ENCODE data around the gene LY6G5B. TPM values are rescaled to one million over a fixed set of nuclear protein-coding genes. Genes with fewer than 3 reads are reported as not detected.

The LY6G5B gene
- total RNA-seq, 6 donors from 2014 or later = 6.7 to 22.0 (median 12.3) TPM

- Histone ChIP-seq H3K36me3 (peaks cover 42 to 48% (median 45%) of the 10 kb centered on the region in 4 donors), H3K27me3 (no peaks in the 10 kb centered on the region), H3K9me3 (no peaks in the 10 kb centered on the region), H3K4me1 (peaks cover 15 to 27% (median 18%) of the 10 kb centered on the region in 4 donors), H3K27ac (peak overlapping the region in 3 of 4 donors; percentile 97 to 100 (median 97)), H3K4me3 (peak overlapping the region in 1 of 4 donors; percentile 82)
- 47 to 77% methylated on average over 10 of the region's 10 CpGs for WGBS, 2 donors
- ATAC-seq (ENCODE audit: low FRiP score in 2 of 2) (no peak), DNase-seq (peak in 1 of 2 donors; percentile 57)
- TF ChIP-seq EP300 (IDR thresholded peaks at IDR 0.05) = no peak
- no peak for TF ChIP-seq POLR2AphosphoS5 (IDR thresholded peaks at IDR 0.05)
- TF ChIP-seq CTCF (IDR thresholded peaks at IDR 0.05) = no peak
- no peak for TF ChIP-seq POLR2A (IDR thresholded peaks at IDR 0.05)
Observed at GRCh38 chr6:31622684-31623091, 47.1 kb upstream of the LY6G5B start.

- 88 to 90% methylated on average over 9 to 10 of the region's 10 CpGs for WGBS, 2 donors
- Histone ChIP-seq H3K9me3 (no peaks in the 10 kb centered on the region), H3K4me3 (no peak overlapping the region), H3K27ac (no peak overlapping the region), H3K36me3 (peaks cover 50 to 62% (median 59%) of the 10 kb centered on the region in 4 donors), H3K4me1 (peaks cover 15 to 27% (median 18%) of the 10 kb centered on the region in 4 donors), H3K27me3 (no peaks in the 10 kb centered on the region)
- TF ChIP-seq CTCF (IDR thresholded peaks at IDR 0.05) (no peak), EP300 (IDR thresholded peaks at IDR 0.05) (no peak), POLR2AphosphoS5 (IDR thresholded peaks at IDR 0.05) (no peak), POLR2A (IDR thresholded peaks at IDR 0.05) (no peak)
- DNase-seq (peak in 1 of 2 donors; percentile 55), ATAC-seq (ENCODE audit: low FRiP score in 2 of 2) (no peak)
Observed at GRCh38 chr6:31624070-31624469, 45.7 kb upstream of the LY6G5B start.

GRCh38 chr6:31626952-31627351 lies 42.8 kb upstream of the LY6G5B start:
- 89 to 96% methylated on average over 8 to 10 of the region's 10 CpGs for WGBS, 2 donors
- Histone ChIP-seq H3K27me3 (no peaks in the 10 kb centered on the region), H3K4me3 (no peak overlapping the region), H3K4me1 (peaks cover 7 to 12% (median 11%) of the 10 kb centered on the region in 4 donors), H3K27ac (no peak overlapping the region), H3K36me3 (peaks cover 70 to 91% (median 87%) of the 10 kb centered on the region in 4 donors), H3K9me3 (no peaks in the 10 kb centered on the region)
- ATAC-seq (ENCODE audit: low FRiP score in 2 of 2) (no peak), DNase-seq (peak in 1 of 2 donors; percentile 50)
- TF ChIP-seq CTCF (IDR thresholded peaks at IDR 0.05) (no peak), POLR2AphosphoS5 (IDR thresholded peaks at IDR 0.05) (no peak), POLR2A (IDR thresholded peaks at IDR 0.05) (no peak), EP300 (IDR thresholded peaks at IDR 0.05) (no peak)

- no peaks in the 10 kb centered on the region for H3K27me3 ChIP-seq
- H3K36me3 ChIP-seq = peaks cover 70 to 99% (median 95%) of the 10 kb centered on the region in 4 donors
- DNase-seq = peak in 1 of 2 donors; percentile 72
- H3K27ac ChIP-seq = no peak overlapping the region
- WGBS, 2 donors = 95 to 98% methylated on average over 18 of the region's 19 CpGs
- no peak overlapping the region for H3K4me3 ChIP-seq
- H3K9me3 ChIP-seq = no peaks in the 10 kb centered on the region
- H3K4me1 ChIP-seq = peaks cover 0 to 4% (median 2%) of the 10 kb centered on the region in 4 donors
- TF ChIP-seq CTCF (IDR thresholded peaks at IDR 0.05) (no peak), EP300 (IDR thresholded peaks at IDR 0.05) (no peak), POLR2AphosphoS5 (IDR thresholded peaks at IDR 0.05) (no peak), POLR2A (IDR thresholded peaks at IDR 0.05) (no peak)
- ATAC-seq (ENCODE audit: low FRiP score in 2 of 2) = no peak
Observed at GRCh38 chr6:31627690-31628287, 42.0 kb upstream of the LY6G5B start.

GRCh38 chr6:31629014-31629413 lies 40.8 kb upstream of the LY6G5B start:
- H3K36me3 ChIP-seq = peaks cover 71 to 100% (median 100%) of the 10 kb centered on the region in 4 donors
- H3K4me1 ChIP-seq = no peaks in the 10 kb centered on the region
- H3K4me3 ChIP-seq = no peak overlapping the region
- ATAC-seq (ENCODE audit: low FRiP score in 2 of 2) (no peak), DNase-seq (no peak)
- no peak for TF ChIP-seq POLR2A (IDR thresholded peaks at IDR 0.05)
- no peak for TF ChIP-seq CTCF (IDR thresholded peaks at IDR 0.05)
- no peak for TF ChIP-seq EP300 (IDR thresholded peaks at IDR 0.05)
- TF ChIP-seq POLR2AphosphoS5 (IDR thresholded peaks at IDR 0.05) = no peak
- WGBS, 2 donors = 88 to 93% methylated on average over 7 of the region's 7 CpGs
- no peaks in the 10 kb centered on the region for H3K27me3 ChIP-seq
- H3K27ac ChIP-seq = no peak overlapping the region
- H3K9me3 ChIP-seq = no peaks in the 10 kb centered on the region

All from upper lobe of left lung (tissue), 6 donors.